Astrocyte (in vitro differentiated cells and primary cell): ENCODE data around the gene GABRB1. TPM values are rescaled to one million over a fixed set of nuclear protein-coding genes. Genes with fewer than 3 reads are reported as not detected.

Source experiments
- DNase-seq: peaks from one replicate; pipeline ENCODE4 v3.0.0-alpha.2; 2010; ENCODE audit warnings: low read depth
- FAIRE-seq: peaks from 2 replicates; lab custom pipeline; 2011; peaks lifted over from hg19 to GRCh38; lab: Jason Lieb, UNC
- H2AFZ ChIP-seq: 2 replicates; pipeline ENCODE4 v1.6.0; 2012; ENCODE audit warnings: low read depth, low read length, inconsistent platforms
- H3K27ac ChIP-seq: 2 replicates; pipeline ENCODE4 v1.5.1; 2011; ENCODE audit warnings: low read depth, low read length, inconsistent platforms
- H3K27me3 ChIP-seq: 2 replicates; pipeline ENCODE4 v1.6.0; 2011; ENCODE audit warnings: low read length, inconsistent platforms; ENCODE audit not compliant: insufficient read depth
- H3K36me3 ChIP-seq: 2 replicates; pipeline ENCODE4 v1.5.1; 2011; ENCODE audit warnings: low read length, inconsistent platforms; ENCODE audit not compliant: insufficient read depth
- H3K4me1 ChIP-seq: 2 replicates; pipeline ENCODE4 v1.5.1; 2011; ENCODE audit warnings: low read length, inconsistent platforms; ENCODE audit not compliant: insufficient read depth
- H3K4me2 ChIP-seq: 2 replicates; pipeline ENCODE4 v1.6.0; 2012; ENCODE audit warnings: low read length, inconsistent platforms
- H3K4me3 ChIP-seq: 2 replicates; pipeline ENCODE4 v1.5.1; 2011; ENCODE audit warnings: low read depth, mild to moderate bottlenecking, low read length, inconsistent platforms; ENCODE audit not compliant: insufficient read depth
- H3K79me2 ChIP-seq: 2 replicates; pipeline ENCODE4 v1.6.0; 2012; ENCODE audit warnings: mild to moderate bottlenecking, low read length, inconsistent platforms; ENCODE audit not compliant: insufficient read depth
- H3K9ac ChIP-seq: 2 replicates; pipeline ENCODE4 v1.6.0; 2012; ENCODE audit warnings: mild to moderate bottlenecking, low read length, inconsistent platforms
- H3K9me3 ChIP-seq: 2 replicates; pipeline ENCODE4 v1.5.1; 2012; ENCODE audit warnings: low read depth, mild to moderate bottlenecking, low read length, inconsistent platforms; ENCODE audit not compliant: insufficient read depth
- H4K20me1 ChIP-seq: 2 replicates; pipeline ENCODE4 v1.6.0; 2012; ENCODE audit warnings: low read length, inconsistent platforms; ENCODE audit not compliant: insufficient read depth
- H3K27ac Mint-ChIP-seq: one replicate; pipeline ENCODE4 v1.8.0; 2021; ENCODE audit warnings: mild to moderate bottlenecking, mixed read lengths; ENCODE audit not compliant: unreplicated experiment
- H3K27me3 Mint-ChIP-seq: one replicate; pipeline ENCODE4 v1.8.0; 2021; ENCODE audit warnings: low read depth, mixed read lengths; ENCODE audit not compliant: unreplicated experiment
- H3K36me3 Mint-ChIP-seq: one replicate; pipeline ENCODE4 v1.8.0; 2021; ENCODE audit warnings: low read depth, mixed read lengths; ENCODE audit not compliant: unreplicated experiment
- H3K4me1 Mint-ChIP-seq: one replicate; pipeline ENCODE4 v1.8.0; 2021; ENCODE audit warnings: low read depth, mixed read lengths; ENCODE audit not compliant: unreplicated experiment
- H3K4me3 Mint-ChIP-seq: one replicate; pipeline ENCODE4 v1.8.0; 2021; ENCODE audit warnings: mild to moderate bottlenecking, moderate library complexity, mixed read lengths; ENCODE audit not compliant: unreplicated experiment
- H3K9me3 Mint-ChIP-seq: one replicate; pipeline ENCODE4 v1.8.0; 2021; ENCODE audit warnings: mild to moderate bottlenecking, mixed read lengths; ENCODE audit not compliant: unreplicated experiment
- EZH2 ChIP-seq: IDR thresholded peaks from 2 replicates; pipeline ENCODE4 v1.6.1; 2012; ENCODE audit warnings: mild to moderate bottlenecking, low read length, inconsistent platforms; ENCODE audit not compliant: insufficient read depth
- total RNA-seq: library from RNA; stranded (reverse); gene quantifications from 2 replicates; pipeline ENCODE4 v1.2.1, GENCODE V29; 2021
- TF ChIP-seq, protein P1 (sequence below): IDR thresholded peaks from 2 replicates; pipeline ENCODE4 v1.5.1; 2011; ENCODE audit warnings: low read depth, mild to moderate bottlenecking, inconsistent platforms, low read length, moderate library complexity; ENCODE audit not compliant: insufficient read depth

GABRB1 gene
- total RNA-seq, 1 donor from 2014 or later = not detected

DNA sequence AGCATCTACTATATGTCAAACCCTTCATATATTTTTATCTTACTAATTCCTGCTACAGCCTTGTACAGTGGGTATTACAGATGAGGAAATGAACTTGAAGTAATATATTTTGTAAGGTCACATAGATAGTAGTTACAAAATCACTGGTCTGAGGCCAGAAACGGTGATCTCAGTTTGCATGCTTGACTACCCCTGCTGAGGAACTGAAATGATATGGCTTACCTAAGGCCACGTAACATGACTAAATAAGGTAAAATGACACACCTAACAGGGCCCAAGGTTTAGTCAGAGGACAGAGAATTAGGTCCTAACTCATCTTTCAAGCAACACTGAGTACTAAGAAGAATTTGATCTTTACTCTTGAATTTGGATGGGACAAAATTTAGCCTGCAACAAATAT lies 433.6 kb downstream of the GABRB1 start:
- Mint-ChIP-seq H3K4me1 (peaks cover 16% of the 10 kb centered on the region), H3K27ac (no peak overlapping the region), H3K27me3 (no peaks in the 10 kb centered on the region), H3K4me3 (no peak overlapping the region), H3K36me3 (no peaks in the 10 kb centered on the region), H3K9me3 (no peaks in the 10 kb centered on the region)
- no peaks in the 10 kb centered on the region for H4K20me1 ChIP-seq
- no peaks in the 10 kb centered on the region for H3K27me3 ChIP-seq
- H3K9ac ChIP-seq = no peak overlapping the region
- no peak for FAIRE-seq
- no peak overlapping the region for H3K4me3 ChIP-seq
- peaks cover 3% of the 10 kb centered on the region for H3K36me3 ChIP-seq
- no peak overlapping the region for H2AFZ ChIP-seq
- H3K79me2 ChIP-seq = peaks cover 30% of the 10 kb centered on the region
- DNase-seq = no peak
- H3K27ac ChIP-seq = no peak overlapping the region
- H3K4me2 ChIP-seq = no peak overlapping the region
- peaks cover 20% of the 10 kb centered on the region for H3K4me1 ChIP-seq
- TF ChIP-seq, protein P1, sequence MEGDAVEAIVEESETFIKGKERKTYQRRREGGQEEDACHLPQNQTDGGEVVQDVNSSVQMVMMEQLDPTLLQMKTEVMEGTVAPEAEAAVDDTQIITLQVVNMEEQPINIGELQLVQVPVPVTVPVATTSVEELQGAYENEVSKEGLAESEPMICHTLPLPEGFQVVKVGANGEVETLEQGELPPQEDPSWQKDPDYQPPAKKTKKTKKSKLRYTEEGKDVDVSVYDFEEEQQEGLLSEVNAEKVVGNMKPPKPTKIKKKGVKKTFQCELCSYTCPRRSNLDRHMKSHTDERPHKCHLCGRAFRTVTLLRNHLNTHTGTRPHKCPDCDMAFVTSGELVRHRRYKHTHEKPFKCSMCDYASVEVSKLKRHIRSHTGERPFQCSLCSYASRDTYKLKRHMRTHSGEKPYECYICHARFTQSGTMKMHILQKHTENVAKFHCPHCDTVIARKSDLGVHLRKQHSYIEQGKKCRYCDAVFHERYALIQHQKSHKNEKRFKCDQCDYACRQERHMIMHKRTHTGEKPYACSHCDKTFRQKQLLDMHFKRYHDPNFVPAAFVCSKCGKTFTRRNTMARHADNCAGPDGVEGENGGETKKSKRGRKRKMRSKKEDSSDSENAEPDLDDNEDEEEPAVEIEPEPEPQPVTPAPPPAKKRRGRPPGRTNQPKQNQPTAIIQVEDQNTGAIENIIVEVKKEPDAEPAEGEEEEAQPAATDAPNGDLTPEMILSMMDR = no peak
- TF ChIP-seq EZH2 = no peak
- H3K9me3 ChIP-seq = no peaks in the 10 kb centered on the region

DNA sequence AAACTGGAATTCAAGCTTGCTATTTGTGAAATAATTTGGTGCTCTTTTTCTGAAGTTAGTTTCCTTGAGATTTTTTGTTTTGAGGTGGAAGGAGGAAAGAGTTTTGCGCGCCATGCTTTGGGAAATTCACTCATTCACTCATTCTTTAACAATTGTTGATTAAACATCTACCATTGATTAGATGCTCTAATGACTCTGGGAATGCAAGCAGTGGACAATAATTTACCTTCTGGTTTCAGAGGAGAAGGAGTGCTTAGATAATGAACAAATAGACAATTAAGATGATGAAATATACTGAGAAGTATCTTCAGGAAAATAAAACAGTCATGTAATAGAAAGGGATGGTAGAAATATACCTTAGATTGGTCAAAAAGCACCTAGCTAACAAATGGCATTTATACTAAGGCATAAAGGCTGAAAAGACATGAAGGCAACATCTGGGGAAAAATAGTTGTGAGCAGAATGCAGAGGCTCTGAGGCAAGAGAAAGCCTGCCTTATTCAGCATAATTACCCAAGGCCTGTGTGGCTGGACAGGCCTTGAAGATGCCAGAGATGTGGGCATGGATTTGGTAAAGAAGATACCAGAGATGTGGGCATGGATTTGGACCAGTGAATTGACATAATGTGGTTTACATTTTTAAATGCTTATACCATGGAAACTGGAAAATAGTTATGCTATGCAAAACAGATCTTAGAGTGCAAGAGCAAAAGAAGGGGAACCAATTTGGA lies 434.9 kb downstream of the GABRB1 start:
- H3K27ac Mint-ChIP-seq = no peak overlapping the region
- H3K9ac ChIP-seq = no peak overlapping the region
- H3K4me1 ChIP-seq = peaks cover 20% of the 10 kb centered on the region
- TF ChIP-seq, protein P1 = no peak
- no peaks in the 10 kb centered on the region for H3K27me3 Mint-ChIP-seq
- FAIRE-seq (no peak), DNase-seq (no peak)
- no peaks in the 10 kb centered on the region for H3K9me3 ChIP-seq
- H3K4me2 ChIP-seq = no peak overlapping the region
- no peak overlapping the region for H3K27ac ChIP-seq
- H3K36me3 ChIP-seq = no peaks in the 10 kb centered on the region
- no peak overlapping the region for H2AFZ ChIP-seq
- H3K4me3 Mint-ChIP-seq = no peak overlapping the region
- H3K27me3 ChIP-seq = no peaks in the 10 kb centered on the region
- H3K4me1 Mint-ChIP-seq = peaks cover 25% of the 10 kb centered on the region
- H3K9me3 Mint-ChIP-seq = no peaks in the 10 kb centered on the region
- H4K20me1 ChIP-seq = no peaks in the 10 kb centered on the region
- no peak overlapping the region for H3K4me3 ChIP-seq
- peaks cover 21% of the 10 kb centered on the region for H3K79me2 ChIP-seq
- H3K36me3 Mint-ChIP-seq = no peaks in the 10 kb centered on the region

DNA sequence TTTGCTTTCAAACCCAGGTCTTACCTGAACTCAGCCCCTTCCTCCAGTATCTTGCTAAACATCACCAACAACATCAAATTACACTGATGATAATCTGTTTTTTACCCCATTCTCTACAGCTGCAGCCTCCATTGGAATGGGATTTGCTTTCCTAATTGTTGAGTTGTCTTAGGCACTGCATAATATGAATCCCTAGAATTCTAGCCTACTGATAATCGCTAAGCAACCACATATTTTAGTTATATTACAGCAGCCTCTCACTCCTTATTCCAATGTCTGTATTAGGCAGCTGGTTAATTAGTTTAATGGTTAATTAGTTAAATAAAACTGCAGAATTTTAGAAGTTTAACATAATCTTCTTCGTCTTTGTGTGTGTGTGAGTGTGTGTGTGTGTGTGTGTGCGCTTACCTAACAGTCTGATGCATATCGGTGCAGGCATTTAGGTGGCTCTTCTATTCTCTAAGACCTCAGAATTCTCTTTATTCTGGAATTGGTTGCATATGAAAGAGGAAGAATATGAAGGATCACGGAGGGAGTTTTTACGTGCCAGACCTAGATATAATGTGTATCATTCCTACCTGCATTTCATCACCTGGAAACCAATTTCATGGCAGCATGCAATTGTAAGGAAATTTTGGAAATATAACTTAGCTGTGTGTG lies 437.5 kb downstream of the GABRB1 start:
- H3K9me3 Mint-ChIP-seq = no peaks in the 10 kb centered on the region
- no peaks in the 10 kb centered on the region for H3K79me2 ChIP-seq
- peak overlapping the region; percentile 33 for H3K4me2 ChIP-seq
- H3K4me3 ChIP-seq = no peak overlapping the region
- no peaks in the 10 kb centered on the region for H3K27me3 ChIP-seq
- no peaks in the 10 kb centered on the region for H3K9me3 ChIP-seq
- DNase-seq (peak; percentile 81), FAIRE-seq (peak; percentile 17)
- H3K27ac ChIP-seq = peak overlapping the region; percentile 51
- peaks cover 28% of the 10 kb centered on the region for H3K4me1 Mint-ChIP-seq
- no peaks in the 10 kb centered on the region for H3K36me3 Mint-ChIP-seq
- no peak overlapping the region for H3K9ac ChIP-seq
- H3K27ac Mint-ChIP-seq = no peak overlapping the region
- H3K4me1 ChIP-seq = peaks cover 11% of the 10 kb centered on the region
- TF ChIP-seq, protein P1 = no peak
- TF ChIP-seq EZH2 = no peak
- no peaks in the 10 kb centered on the region for H3K27me3 Mint-ChIP-seq
- H3K4me3 Mint-ChIP-seq = no peak overlapping the region
- no peak overlapping the region for H2AFZ ChIP-seq
- no peaks in the 10 kb centered on the region for H4K20me1 ChIP-seq
- no peaks in the 10 kb centered on the region for H3K36me3 ChIP-seq
